GM12878 (cell line): ENCODE measurements around the gene ABITRAM. TPM values are rescaled to one million over a fixed set of nuclear protein-coding genes. Genes with fewer than 3 reads are reported as not detected.

ENCODE experiments used
- ATAC-seq: fragments of 200-7000 bp; cut with Tn5 transposase; 3 replicates; pipeline ENCODE4 v1.9.1; 2020; ENCODE audit warnings: mild to moderate bottlenecking, moderate library complexity
- BruUV-seq: library from RNA; stranded (reverse); fragments of 400-500 nt; replicated peaks from 2 replicates; lab custom pipeline; 2021; lab: Mats Ljungman, UMichigan
- CTCF ChIA-PET: fragments of 300-600 bp; sonication (Branson Sonifier 250); formaldehyde crosslinking; extraction: SDS; loops from one replicate; lab custom pipeline; 2021; ENCODE audit warnings: inconsistent platforms; lab: Yijun Ruan, JAX
- POLR2A ChIA-PET: fragments of 350-600 bp; formaldehyde crosslinking; extraction: SDS; loops from one replicate; lab custom pipeline; 2021; ENCODE audit warnings: inconsistent platforms; lab: Charles Lee
- RAD21 ChIA-PET: fragments of 300-600 bp; sonication (Branson Sonifier 250); formaldehyde crosslinking; loops from one replicate; lab custom pipeline; 2023; ENCODE audit warnings: antibody characterized with exemption; ENCODE audit not compliant: unreplicated experiment; lab: Charles Lee
- SMC1A ChIA-PET: fragments of 300-600 bp; sonication (Branson Sonifier 250); formaldehyde crosslinking; loops from one replicate; lab custom pipeline; 2023; ENCODE audit not compliant: unreplicated experiment, uncharacterized antibody; lab: Charles Lee
- DNase-seq: peaks from one replicate; pipeline ENCODE4 v3.0.0-alpha.2; 2011; ENCODE audit warnings: low read depth, low spot score
- FAIRE-seq: peaks from 3 replicates; lab custom pipeline; 2011; peaks lifted over from hg19 to GRCh38; lab: Jason Lieb, UNC
- H2AFZ ChIP-seq: 2 replicates; pipeline ENCODE4 v1.6.0; 2011; ENCODE audit warnings: low read depth, low read length, control low read depth; ENCODE audit not compliant: control insufficient read depth
- H3K27ac ChIP-seq: 2 replicates; pipeline ENCODE4 v1.5.1; 2011; ENCODE audit warnings: control low read depth; ENCODE audit not compliant: control insufficient read depth, insufficient read depth
- H3K27me3 ChIP-seq, 2 experiments: replicated peaks in 1 of 2; 2 replicates each; pipeline versions ENCODE4 v1.6.0 to v1.6.1; 2011; ENCODE audit warnings: low read length in 1 of 2; ENCODE audit not compliant: control insufficient read depth in 2 of 2, insufficient read depth in 2 of 2
- H3K36me3 ChIP-seq, 2 experiments: 2 replicates each; pipeline ENCODE4 v1.5.1; 2011; ENCODE audit warnings: low read length in 1 of 2; ENCODE audit not compliant: control insufficient read depth in 2 of 2, insufficient read depth in 2 of 2
- H3K4me1 ChIP-seq: 2 replicates; pipeline ENCODE4 v1.6.1; 2011; ENCODE audit warnings: mild to moderate bottlenecking, low read length, moderate library complexity, mixed read lengths; ENCODE audit not compliant: control insufficient read depth, insufficient read depth
- H3K4me2 ChIP-seq: 2 replicates; pipeline ENCODE4 v1.6.0; 2011; ENCODE audit warnings: control low read depth; ENCODE audit not compliant: control insufficient read depth, insufficient read depth
- H3K4me3 ChIP-seq: fragments of 200-600 bp; sonication (generic); 2 replicates; pipeline ENCODE4 v1.5.1; 2016
- H3K79me2 ChIP-seq: 2 replicates; pipeline ENCODE4 v1.6.0; 2011; ENCODE audit warnings: low read length; ENCODE audit not compliant: control insufficient read depth, insufficient read depth
- H3K9ac ChIP-seq: 2 replicates; pipeline ENCODE4 v1.8.0; 2011; ENCODE audit warnings: low read length, control low read depth, mixed read lengths; ENCODE audit not compliant: control insufficient read depth, insufficient read depth
- H3K9me3 ChIP-seq: replicated peaks from 3 replicates; pipeline ENCODE4 v1.5.1; 2011; ENCODE audit warnings: mild to moderate bottlenecking, low read length; ENCODE audit not compliant: control insufficient read depth, insufficient read depth
- H4K20me1 ChIP-seq: 2 replicates; pipeline ENCODE4 v1.6.0; 2011; ENCODE audit not compliant: control insufficient read depth, insufficient read depth
- CHD2 ChIP-seq: IDR thresholded peaks from 2 replicates; pipeline ENCODE4 v1.6.1; 2011; ENCODE audit warnings: low read depth, low read length, improper control_type of control experiment, borderline replicate concordance
- EED ChIP-seq: sonication (generic); IDR thresholded peaks from 2 replicates; pipeline ENCODE4 v1.6.1; 2016; ENCODE audit warnings: antibody characterized with exemption, low read depth
- GATAD2B ChIP-seq: fragments of 450-650 bp; conservative IDR thresholded peaks from 2 replicates; pipeline ENCODE4 v1.6.1; 2017; ENCODE audit warnings: low read depth, mild to moderate bottlenecking, moderate library complexity
- MYC ChIP-seq: IDR thresholded peaks from 2 replicates; pipeline ENCODE4 v1.6.1; 2011; ENCODE audit warnings: mild to moderate bottlenecking, low read length, moderate library complexity, inconsistent platforms; ENCODE audit not compliant: insufficient read depth, insufficient replicate concordance, insufficient read length, severe bottlenecking
- PAX8 ChIP-seq: fragments of 450-650 bp; IDR thresholded peaks from 2 replicates; pipeline ENCODE4 v1.6.1; 2017; ENCODE audit warnings: mild to moderate bottlenecking, moderate library complexity
- POLR2A ChIP-seq: IDR thresholded peaks from 2 replicates; pipeline ENCODE4 v1.6.1; 2011; ENCODE audit warnings: low read depth, mild to moderate bottlenecking, low read length
- POU2F2 ChIP-seq: IDR thresholded peaks from 3 replicates; pipeline ENCODE4 v1.6.1; 2011; ENCODE audit warnings: low read depth, mild to moderate bottlenecking, low read length, borderline replicate concordance
- RAD51 ChIP-seq: fragments of 450-650 bp; IDR thresholded peaks from 2 replicates; pipeline ENCODE4 v1.6.1; 2016; ENCODE audit warnings: moderate library complexity, mild to moderate bottlenecking, inconsistent platforms
- SMC3 ChIP-seq: IDR thresholded peaks from 2 replicates; pipeline ENCODE4 v1.6.1; 2011; ENCODE audit warnings: low read length, improper control_type of control experiment, borderline replicate concordance
- TAF1 ChIP-seq: IDR thresholded peaks from 2 replicates; pipeline ENCODE4 v1.6.1; 2011; ENCODE audit warnings: mild to moderate bottlenecking, low read depth, low read length, borderline replicate concordance
- TBL1XR1 ChIP-seq: IDR thresholded peaks from 2 replicates; pipeline ENCODE4 v1.6.1; 2012; ENCODE audit warnings: low read depth, low read length, improper control_type of control experiment
- YBX1 ChIP-seq: fragments of 450-650 bp; IDR thresholded peaks from 2 replicates; pipeline ENCODE4 v1.6.1; 2016; ENCODE audit warnings: antibody characterized with exemption
- in situ Hi-C: fragments of 300-500 bp; cut with MboI; formaldehyde crosslinking; loops from 9 replicates; pipeline ENCODE4 v1.14.3; 2018; ENCODE audit warnings: mixed read lengths
- intact Hi-C: fragments of 100-400 bp; cut with micrococcal nuclease; formaldehyde crosslinking; loops from one replicate; pipeline ENCODE4 v1.14.2; 2022; ENCODE audit not compliant: unreplicated experiment
- polyA plus RNA-seq, 11 experiments: library from polyadenylated mRNA; depleted of rRNA in 4 of 11; unstranded in 6 of 11; stranded (reverse) in 5 of 11; fragments of >200 nt; fragmentation: Nextera tagmentation in 4 of 11; fragmentation: Illumina TruSeq in 1 of 11; extraction: Ambion mirVana in 4 of 11; extraction: Trizol in 1 of 11; gene quantifications; 1 replicate in 1 of 11; 2 replicates in 10 of 11; pipeline versions ENCODE4 v1.2.1 to v1.2.3, GENCODE V29; 2011 to 2016; ENCODE audit warnings: inconsistent platforms in 2 of 11, missing spikeins in 2 of 11, low read depth in 1 of 11
- total RNA-seq, 4 experiments: library from RNA; depleted of rRNA in 3 of 4; stranded (reverse); fragments of >200 nt in 3 of 4; fragmentation: Illumina TruSeq in 1 of 4; extraction: Trizol in 1 of 4; gene quantifications; 2 replicates each; pipeline versions ENCODE4 v1.2.1 to v1.2.3, GENCODE V29; 2013 to 2021
- TF ChIP-seq, protein P1 (sequence below): fragments of 450-650 bp; IDR thresholded peaks from 2 replicates; pipeline ENCODE4 v1.6.1; 2018; ENCODE audit warnings: borderline replicate concordance, mild to moderate bottlenecking; ENCODE audit not compliant: partially characterized antibody
- TF ChIP-seq, protein P2 (sequence below): fragments of 450-650 bp; IDR thresholded peaks from 2 replicates; pipeline ENCODE4 v1.6.1; 2017; ENCODE audit warnings: borderline replicate concordance
- TF ChIP-seq, protein P3 (sequence below): IDR thresholded peaks from 2 replicates; pipeline ENCODE4 v1.6.1; 2011; ENCODE audit warnings: borderline replicate concordance, low read depth, mild to moderate bottlenecking, moderate library complexity, mixed read lengths, low read length; ENCODE audit not compliant: insufficient read depth; ENCODE audit errors: extremely low read length
- TF ChIP-seq, protein P4 (sequence below): fragments of 150-350 bp; IDR thresholded peaks from 2 replicates; pipeline ENCODE4 v1.6.1; 2016; ENCODE audit warnings: low read depth, low read length

Gene ABITRAM
- total and polyA plus RNA-seq, 10 of the 15 experiments (the other 5 are each of a cell fraction or from before 2014, with no cell fraction given): 5.2 to 18.4 (median 10.6) TPM

DNA sequence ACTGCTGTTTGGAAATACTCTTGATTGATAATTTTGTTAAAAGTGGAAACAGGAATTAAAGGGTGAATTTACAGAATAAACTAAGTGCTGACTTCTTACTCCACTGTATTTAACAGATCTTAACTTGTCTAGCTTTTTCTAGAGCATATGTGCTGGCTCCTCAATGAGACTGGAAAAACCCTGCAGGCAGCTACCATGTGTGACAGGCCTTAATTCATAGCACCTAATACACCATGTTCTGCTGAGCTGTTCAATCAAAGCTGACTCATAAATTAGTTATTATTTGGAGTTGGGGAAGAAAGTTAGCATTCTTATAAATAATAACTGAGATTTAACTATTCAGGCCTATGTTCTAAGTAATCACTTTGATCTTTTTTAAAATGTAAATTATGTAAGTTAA lies 49.7 kb downstream of the ABITRAM start:
- H3K27ac ChIP-seq: no peak overlapping the region
- H3K27me3 ChIP-seq: no peaks in the 10 kb centered on the region
- no peaks in the 10 kb centered on the region for H3K79me2 ChIP-seq
- ChIA-PET CTCF (no interaction called here), RAD21 (no interaction called here), SMC1A (interaction anchor here (1.2 kb wide), 1 partner anchor 25 kb away, joined by 7 read pairs; no protein-coding TSS in a partner anchor), POLR2A (no interaction called here)
- intact Hi-C loops: no loop called here
- no peaks in the 10 kb centered on the region for H3K9me3 ChIP-seq
- in situ Hi-C loops: no loop called here
- no peak for ATAC-seq
- H3K36me3 ChIP-seq: peaks cover 0 to 4% of the 10 kb centered on the region in 2 experiments; a peak in 2 of 4 replicates
- FAIRE-seq: no peak
- no peaks in the 10 kb centered on the region for H4K20me1 ChIP-seq
- no peak overlapping the region for H3K9ac ChIP-seq
- H3K4me3 ChIP-seq: no peak overlapping the region
- no peaks in the 10 kb centered on the region for H3K4me1 ChIP-seq
- no TSS peak for BruUV-seq
- no peak for DNase-seq
- no peak overlapping the region for H3K4me2 ChIP-seq
- no peak overlapping the region for H2AFZ ChIP-seq
- no peak for TF ChIP-seq GATAD2B
- no peak for TF ChIP-seq PAX8
- no peak for TF ChIP-seq TBL1XR1
- TF ChIP-seq POLR2A: no peak
- TF ChIP-seq EED: no peak
- TF ChIP-seq, protein P1, sequence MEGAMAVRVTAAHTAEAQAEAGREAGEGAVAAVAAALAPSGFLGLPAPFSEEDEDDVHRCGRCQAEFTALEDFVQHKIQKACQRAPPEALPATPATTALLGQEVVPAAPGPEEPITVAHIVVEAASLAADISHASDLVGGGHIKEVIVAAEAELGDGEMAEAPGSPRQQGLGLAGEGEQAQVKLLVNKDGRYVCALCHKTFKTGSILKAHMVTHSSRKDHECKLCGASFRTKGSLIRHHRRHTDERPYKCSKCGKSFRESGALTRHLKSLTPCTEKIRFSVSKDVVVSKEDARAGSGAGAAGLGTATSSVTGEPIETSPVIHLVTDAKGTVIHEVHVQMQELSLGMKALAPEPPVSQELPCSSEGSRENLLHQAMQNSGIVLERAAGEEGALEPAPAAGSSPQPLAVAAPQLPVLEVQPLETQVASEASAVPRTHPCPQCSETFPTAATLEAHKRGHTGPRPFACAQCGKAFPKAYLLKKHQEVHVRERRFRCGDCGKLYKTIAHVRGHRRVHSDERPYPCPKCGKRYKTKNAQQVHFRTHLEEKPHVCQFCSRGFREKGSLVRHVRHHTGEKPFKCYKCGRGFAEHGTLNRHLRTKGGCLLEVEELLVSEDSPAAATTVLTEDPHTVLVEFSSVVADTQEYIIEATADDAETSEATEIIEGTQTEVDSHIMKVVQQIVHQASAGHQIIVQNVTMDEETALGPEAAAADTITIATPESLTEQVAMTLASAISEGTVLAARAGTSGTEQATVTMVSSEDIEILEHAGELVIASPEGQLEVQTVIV: no peak
- TF ChIP-seq YBX1: no peak
- TF ChIP-seq, protein P2, sequence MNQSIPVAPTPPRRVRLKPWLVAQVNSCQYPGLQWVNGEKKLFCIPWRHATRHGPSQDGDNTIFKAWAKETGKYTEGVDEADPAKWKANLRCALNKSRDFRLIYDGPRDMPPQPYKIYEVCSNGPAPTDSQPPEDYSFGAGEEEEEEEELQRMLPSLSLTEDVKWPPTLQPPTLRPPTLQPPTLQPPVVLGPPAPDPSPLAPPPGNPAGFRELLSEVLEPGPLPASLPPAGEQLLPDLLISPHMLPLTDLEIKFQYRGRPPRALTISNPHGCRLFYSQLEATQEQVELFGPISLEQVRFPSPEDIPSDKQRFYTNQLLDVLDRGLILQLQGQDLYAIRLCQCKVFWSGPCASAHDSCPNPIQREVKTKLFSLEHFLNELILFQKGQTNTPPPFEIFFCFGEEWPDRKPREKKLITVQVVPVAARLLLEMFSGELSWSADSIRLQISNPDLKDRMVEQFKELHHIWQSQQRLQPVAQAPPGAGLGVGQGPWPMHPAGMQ: no peak
- TF ChIP-seq, protein P3, sequence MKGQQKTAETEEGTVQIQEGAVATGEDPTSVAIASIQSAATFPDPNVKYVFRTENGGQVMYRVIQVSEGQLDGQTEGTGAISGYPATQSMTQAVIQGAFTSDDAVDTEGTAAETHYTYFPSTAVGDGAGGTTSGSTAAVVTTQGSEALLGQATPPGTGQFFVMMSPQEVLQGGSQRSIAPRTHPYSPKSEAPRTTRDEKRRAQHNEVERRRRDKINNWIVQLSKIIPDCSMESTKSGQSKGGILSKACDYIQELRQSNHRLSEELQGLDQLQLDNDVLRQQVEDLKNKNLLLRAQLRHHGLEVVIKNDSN: no peak
- TF ChIP-seq MYC: no peak
- TF ChIP-seq POU2F2: no peak
- TF ChIP-seq, protein P4, sequence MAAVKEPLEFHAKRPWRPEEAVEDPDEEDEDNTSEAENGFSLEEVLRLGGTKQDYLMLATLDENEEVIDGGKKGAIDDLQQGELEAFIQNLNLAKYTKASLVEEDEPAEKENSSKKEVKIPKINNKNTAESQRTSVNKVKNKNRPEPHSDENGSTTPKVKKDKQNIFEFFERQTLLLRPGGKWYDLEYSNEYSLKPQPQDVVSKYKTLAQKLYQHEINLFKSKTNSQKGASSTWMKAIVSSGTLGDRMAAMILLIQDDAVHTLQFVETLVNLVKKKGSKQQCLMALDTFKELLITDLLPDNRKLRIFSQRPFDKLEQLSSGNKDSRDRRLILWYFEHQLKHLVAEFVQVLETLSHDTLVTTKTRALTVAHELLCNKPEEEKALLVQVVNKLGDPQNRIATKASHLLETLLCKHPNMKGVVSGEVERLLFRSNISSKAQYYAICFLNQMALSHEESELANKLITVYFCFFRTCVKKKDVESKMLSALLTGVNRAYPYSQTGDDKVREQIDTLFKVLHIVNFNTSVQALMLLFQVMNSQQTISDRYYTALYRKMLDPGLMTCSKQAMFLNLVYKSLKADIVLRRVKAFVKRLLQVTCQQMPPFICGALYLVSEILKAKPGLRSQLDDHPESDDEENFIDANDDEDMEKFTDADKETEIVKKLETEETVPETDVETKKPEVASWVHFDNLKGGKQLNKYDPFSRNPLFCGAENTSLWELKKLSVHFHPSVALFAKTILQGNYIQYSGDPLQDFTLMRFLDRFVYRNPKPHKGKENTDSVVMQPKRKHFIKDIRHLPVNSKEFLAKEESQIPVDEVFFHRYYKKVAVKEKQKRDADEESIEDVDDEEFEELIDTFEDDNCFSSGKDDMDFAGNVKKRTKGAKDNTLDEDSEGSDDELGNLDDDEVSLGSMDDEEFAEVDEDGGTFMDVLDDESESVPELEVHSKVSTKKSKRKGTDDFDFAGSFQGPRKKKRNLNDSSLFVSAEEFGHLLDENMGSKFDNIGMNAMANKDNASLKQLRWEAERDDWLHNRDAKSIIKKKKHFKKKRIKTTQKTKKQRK: no peak
- no peak for TF ChIP-seq CHD2
- TF ChIP-seq TAF1: no peak
- TF ChIP-seq SMC3: no peak
- no peak for TF ChIP-seq RAD51
